BJ (cell line): ENCODE measurements around the gene GLIPR1L2. TPM values are rescaled to one million over a fixed set of nuclear protein-coding genes. Genes with fewer than 3 reads are reported as not detected.

ENCODE experiments used
- CTCF ChIA-PET: fragments of 350-600 bp; formaldehyde crosslinking; extraction: SDS; loops from one replicate; lab custom pipeline; 2021; ENCODE audit warnings: antibody characterized with exemption, inconsistent platforms; lab: Yijun Ruan, JAX
- POLR2A ChIA-PET: fragments of 300-600 bp; sonication (Branson Sonifier 250); formaldehyde crosslinking; extraction: SDS; loops from one replicate; lab custom pipeline; 2021; ENCODE audit warnings: antibody characterized with exemption; lab: Charles Lee
- DNase-seq: peaks from one replicate; pipeline ENCODE4 v3.0.0-alpha.2; 2011; ENCODE audit warnings: low read depth
- H3K27me3 ChIP-seq: 2 replicates; pipeline ENCODE4 v1.6.0; 2011; ENCODE audit warnings: low read length; ENCODE audit not compliant: control insufficient read depth, insufficient read depth
- H3K36me3 ChIP-seq: 2 replicates; pipeline ENCODE4 v1.5.1; 2011; ENCODE audit warnings: low read length; ENCODE audit not compliant: control insufficient read depth, insufficient read depth
- H3K4me3 ChIP-seq: 2 replicates; pipeline ENCODE4 v1.5.1; 2011; ENCODE audit warnings: low read depth, mild to moderate bottlenecking, control low read depth, low read length
- CTCF ChIP-seq: IDR thresholded peaks from 2 replicates; pipeline ENCODE4 v1.5.1; 2011; ENCODE audit warnings: low read depth, mild to moderate bottlenecking, control low read depth, inconsistent platforms, low read length, moderate library complexity; ENCODE audit not compliant: insufficient read depth
- polyA plus RNA-seq: library from polyadenylated mRNA; depleted of rRNA; stranded (reverse); fragments of >200 nt; gene quantifications from 2 replicates; pipeline ENCODE4 v1.2.3, GENCODE V29; 2011

The GLIPR1L2 gene
- polyA plus RNA-seq, 1 experiment: 0.21 TPM

GRCh38 chr12:75471902-75472890 is 81.3 kb downstream of the GLIPR1L2 start:
- Histone ChIP-seq H3K27me3 (no peaks in the 10 kb centered on the region), H3K36me3 (no peaks in the 10 kb centered on the region), H3K4me3 (no peak overlapping the region)
- CTCF ChIA-PET: interaction anchor here (1.0 to 1.5 kb wide), 2 partner anchors 12 to 13 kb away, joined by 3 to 4 read pairs; no protein-coding TSS in a partner anchor
- no peak for TF ChIP-seq CTCF
- no peak for DNase-seq
- POLR2A ChIA-PET: no interaction called here

DNA sequence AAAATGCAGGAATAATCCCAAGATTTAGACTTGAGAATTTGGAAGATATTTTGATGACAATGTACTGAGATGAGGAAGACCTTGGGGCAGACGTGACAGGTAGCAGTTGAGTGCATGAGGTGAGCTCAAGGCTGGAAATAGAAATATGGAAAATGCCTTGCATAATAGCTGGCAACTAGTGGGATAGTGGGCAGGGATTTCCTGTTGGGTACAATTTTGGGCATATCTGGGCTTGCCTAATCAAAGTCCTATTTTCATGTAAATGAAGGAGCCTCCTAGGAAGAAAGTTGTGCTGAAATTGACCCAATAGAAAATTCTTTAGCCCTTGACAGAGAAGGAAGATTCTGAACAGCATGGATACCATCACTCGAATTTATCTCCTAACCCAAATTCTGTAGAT is 83.2 kb downstream of the GLIPR1L2 start:
- no peak for TF ChIP-seq CTCF
- no peak overlapping the region for H3K4me3 ChIP-seq
- no peaks in the 10 kb centered on the region for H3K27me3 ChIP-seq
- CTCF ChIA-PET: interaction anchor here (1.0 kb wide), 1 partner anchor 83 kb away, joined by 3 read pairs; the partner anchor contains the start of gene GLIPR1L2
- no peak for DNase-seq
- POLR2A ChIA-PET: no interaction called here
- no peaks in the 10 kb centered on the region for H3K36me3 ChIP-seq

DNA sequence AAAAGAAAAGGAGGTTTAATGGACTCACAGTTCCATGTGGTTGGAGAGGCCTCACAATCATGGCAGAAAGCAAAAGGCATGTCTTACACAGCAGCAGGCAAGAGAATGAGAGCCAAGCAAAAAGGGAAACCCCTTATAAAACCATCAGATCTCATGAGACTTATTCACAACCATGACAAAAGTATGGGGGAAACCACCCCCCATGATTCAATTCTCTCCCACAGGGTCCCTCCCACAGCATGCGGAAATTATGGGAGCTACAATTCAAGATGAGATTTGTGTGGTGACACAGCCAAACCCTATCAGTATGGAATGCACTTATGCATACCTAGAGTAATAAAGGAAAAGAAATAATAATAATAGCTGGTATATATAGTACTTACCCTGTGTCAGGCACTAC is 85.2 kb downstream of the GLIPR1L2 start:
- ChIA-PET POLR2A (no interaction called here), CTCF (no interaction called here)
- H3K36me3 ChIP-seq: no peaks in the 10 kb centered on the region
- H3K4me3 ChIP-seq: no peak overlapping the region
- no peak for DNase-seq
- no peak for TF ChIP-seq CTCF
- no peaks in the 10 kb centered on the region for H3K27me3 ChIP-seq

DNA sequence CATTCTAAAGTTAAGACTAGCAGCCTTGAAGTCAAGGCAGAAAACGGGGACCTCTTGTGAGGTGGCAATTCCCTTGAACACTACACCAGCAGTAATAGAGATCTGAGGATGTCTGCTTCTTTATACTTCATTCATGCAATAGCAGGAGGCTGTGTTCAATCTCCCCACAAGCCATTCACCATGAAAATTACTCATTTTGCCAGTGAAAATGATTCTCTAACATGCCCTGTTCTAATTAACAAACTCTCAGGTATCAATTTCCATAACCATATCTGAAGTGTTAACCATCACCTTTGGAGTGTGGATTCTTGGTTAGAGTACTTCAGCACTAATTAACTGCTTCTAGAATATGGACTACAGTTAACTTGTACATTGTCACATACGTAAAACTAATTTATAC is 86.2 kb downstream of the GLIPR1L2 start:
- TF ChIP-seq CTCF: no peak
- no peaks in the 10 kb centered on the region for H3K36me3 ChIP-seq
- ChIA-PET CTCF (interaction anchor here (0.8 kb wide), 1 partner anchor 85 kb away, joined by 3 read pairs; no protein-coding TSS in a partner anchor), POLR2A (no interaction called here)
- no peak for DNase-seq
- H3K27me3 ChIP-seq: no peaks in the 10 kb centered on the region
- no peak overlapping the region for H3K4me3 ChIP-seq

GRCh38 chr12:75478116-75478794 is 87.4 kb downstream of the GLIPR1L2 start:
- POLR2A ChIA-PET: no interaction called here
- Histone ChIP-seq H3K36me3 (no peaks in the 10 kb centered on the region), H3K4me3 (no peak overlapping the region), H3K27me3 (no peaks in the 10 kb centered on the region)
- CTCF ChIA-PET: interaction anchor here (1.2 to 1.4 kb wide), 2 partner anchors 22 to 40 kb away, joined by 5 read pairs; no protein-coding TSS in a partner anchor
- DNase-seq: no peak
- TF ChIP-seq CTCF: no peak
